GM19452 (cell line): ENCODE data around the gene CEACAM1.
"Not testable (repeated sequence)": the region's sequence is repeated elsewhere in the genome, so short reads cannot be mapped to it uniquely, and the experiment has no call there.

ENCODE experiments used
- ATAC-seq: cut with Tn5 transposase; IDR thresholded peaks from one replicate; pipeline ENCODE4 v1.9.1; 2021; ENCODE audit not compliant: unreplicated experiment

Gene CEACAM1

DNA sequence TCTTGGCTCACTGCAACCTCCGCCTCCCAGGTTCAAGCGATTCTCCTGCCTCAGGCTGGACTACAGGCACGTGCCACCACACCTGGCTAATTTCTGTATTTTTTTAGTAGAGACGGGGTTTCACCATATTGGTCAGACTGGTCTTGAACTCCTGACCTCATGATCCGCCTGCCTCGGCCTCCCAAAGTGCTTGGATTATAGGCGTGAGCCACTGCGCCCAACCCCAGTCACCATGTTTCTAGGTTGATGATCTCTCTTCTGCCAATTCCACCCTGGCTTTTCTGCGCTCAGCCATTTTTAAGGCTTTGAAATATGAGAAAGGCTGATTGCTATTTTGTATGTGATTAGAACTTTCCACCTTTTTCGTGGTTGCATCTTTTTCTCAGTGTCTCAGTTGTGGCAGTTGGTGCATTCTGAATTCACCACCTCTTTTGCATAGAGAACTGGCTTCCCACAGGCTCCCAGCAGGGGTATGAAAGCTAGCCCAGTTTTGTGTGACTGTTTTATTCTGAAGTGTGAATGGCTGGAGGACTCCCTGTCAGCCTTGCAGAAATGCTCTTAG lies 15.5 kb downstream of the CEACAM1 start:
- ATAC-seq = peak; percentile 65

DNA sequence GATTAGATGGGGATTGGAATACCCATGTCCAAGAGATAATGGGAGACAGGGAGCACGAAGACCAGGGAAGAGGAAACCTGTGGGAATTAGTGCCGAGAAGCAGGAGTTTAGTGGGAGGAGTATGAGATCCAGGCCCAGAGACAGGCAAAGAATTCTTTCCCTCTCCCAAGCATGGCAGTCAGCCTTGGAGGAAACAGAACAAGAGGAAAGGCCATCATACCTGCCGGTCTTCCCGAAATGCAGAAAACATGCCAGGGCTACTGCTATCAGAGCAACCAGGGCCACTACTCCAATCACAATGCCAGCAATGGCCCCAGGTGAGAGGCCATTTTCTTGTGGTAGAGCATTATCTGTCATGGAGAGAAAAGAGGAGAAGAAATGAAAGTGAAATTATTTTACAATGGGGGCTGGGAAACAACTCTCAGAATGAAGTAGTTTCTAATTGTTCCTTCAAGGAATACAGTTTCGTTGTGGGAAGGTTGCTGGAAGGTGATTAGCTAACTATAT lies 16.1 kb downstream of the CEACAM1 start:
- ATAC-seq = no peak

DNA sequence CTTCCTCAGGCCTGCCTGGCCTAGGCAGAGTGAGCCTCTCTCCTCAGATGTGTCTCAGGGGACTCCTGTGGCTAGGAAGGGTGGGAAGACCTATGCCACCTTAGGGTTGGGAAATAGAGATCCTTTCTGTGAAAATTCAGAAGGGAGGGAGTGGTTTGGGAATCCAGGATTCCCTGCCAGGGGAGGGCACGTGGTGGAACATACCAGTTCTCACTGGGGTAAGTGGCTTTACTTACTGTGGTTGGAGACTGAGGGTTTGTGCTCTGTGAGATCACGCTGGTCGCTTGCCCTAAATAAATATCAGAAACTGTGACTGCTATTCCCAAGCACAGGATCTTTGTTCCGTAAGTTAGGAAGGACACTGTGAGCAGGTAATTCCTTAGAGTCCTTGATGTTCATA lies 16.9 kb downstream of the CEACAM1 start:
- ATAC-seq = no peak

DNA sequence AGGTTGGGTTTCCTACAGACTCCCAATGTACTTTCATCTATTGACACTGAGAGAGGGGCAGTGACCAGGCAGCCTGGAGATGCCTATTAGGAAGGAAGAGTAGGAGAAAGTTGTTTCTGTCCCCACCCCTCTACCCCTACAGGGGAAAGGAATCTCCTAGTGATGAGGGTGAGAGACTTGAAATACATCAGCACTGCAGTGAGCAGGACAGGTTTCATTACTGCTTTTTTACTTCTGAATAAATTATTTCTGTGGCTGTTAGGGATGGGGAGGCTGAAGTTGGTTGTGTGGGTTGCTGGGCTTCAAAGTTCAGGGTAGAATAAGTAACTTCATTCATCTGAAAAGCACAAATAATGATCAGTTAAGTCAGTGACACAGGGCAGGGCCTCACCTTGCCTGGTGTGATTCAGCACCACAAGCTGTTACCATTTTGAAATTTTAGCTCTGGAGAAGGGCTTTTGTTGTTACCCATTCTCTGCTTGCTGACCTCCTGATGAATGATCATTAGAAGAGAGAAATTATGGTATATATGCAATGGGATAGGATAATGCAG lies 19.3 kb downstream of the CEACAM1 start:
- no peak for ATAC-seq

DNA sequence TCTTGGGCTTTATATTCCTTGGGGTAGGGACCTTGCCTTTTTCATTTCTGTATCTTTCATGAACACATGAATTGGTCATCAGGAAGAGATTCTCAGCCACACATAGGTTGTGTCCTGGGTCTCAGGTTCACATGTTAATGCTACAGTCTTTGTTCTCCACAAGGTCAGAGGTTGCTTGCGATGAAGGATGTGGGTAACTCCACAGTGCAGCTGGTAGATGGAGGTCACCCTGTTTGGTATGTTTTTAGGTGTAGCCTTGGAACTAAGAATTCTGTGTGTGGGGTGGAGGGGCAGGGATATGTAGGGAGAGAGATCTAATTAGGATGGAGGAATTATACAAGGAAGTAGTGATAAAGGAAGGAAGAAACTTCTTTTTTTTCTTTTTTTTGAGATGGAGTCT lies 23.2 kb downstream of the CEACAM1 start:
- no peak for ATAC-seq

DNA sequence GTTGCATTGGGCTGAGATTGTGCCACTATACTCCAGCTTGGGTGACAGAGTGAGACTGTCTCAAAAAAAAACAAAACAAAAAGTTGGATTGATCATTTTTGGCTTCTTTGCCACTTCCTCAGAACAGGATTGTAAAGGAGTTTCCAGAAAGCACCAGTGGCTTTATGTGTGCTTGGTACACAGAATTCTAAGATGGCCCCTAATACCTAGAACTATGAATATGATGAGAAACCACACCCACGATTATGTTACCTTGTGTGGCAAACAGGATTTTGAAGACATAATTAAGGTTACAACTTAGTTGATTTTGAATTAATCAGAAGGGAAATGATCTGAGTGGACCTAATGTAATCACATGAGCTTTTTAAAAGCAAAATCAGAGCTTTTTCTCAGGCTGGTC lies 26.5 kb downstream of the CEACAM1 start:
- ATAC-seq = no peak

DNA sequence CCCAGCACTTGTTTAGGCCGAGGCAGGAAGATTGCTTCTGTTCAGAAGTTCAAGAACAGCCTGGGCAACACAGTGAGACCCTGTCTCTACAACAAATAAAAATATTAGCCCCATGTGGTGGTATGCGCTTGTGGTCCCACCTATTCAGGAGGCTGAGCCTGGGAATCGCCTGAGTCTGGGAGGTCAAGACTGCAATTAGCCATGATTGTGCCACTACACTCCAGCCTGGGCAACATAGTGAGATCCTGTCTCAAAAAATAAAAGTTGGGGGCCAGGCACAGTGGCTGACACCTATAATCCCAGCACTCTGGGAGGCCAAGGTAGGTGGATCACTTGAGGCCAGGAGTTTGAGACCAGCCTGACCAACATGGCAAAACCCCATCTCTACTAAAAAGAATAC lies 27.0 kb downstream of the CEACAM1 start:
- not testable (repeated sequence) for ATAC-seq

DNA sequence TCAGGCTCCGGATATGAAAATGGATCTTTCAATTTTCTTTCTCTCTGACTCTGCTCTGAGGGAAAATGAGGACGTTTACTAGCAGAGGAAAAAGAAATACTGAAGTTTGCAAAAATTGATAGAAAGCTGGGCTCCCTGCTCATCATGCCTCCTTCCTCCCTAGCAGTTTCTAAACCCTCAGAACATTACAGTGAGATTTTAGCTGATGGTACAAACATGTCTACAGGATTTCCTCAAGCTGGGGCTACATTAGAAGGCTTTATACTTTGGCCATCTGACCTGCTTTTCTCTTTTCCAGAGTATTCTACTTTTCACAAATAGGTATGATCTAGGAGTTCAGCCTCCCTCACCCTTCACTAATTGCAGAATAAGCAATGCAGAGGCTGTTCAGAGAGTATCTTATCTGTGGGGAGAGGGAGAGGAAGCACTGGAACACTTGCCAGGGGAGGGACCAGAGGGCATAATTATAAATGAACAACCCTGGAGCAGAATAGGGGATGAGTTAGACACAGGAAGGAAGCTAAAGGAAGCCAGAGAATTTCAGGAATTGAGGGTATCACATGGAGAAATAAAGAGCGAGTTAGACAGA lies 30.0 kb downstream of the CEACAM1 start:
- ATAC-seq = no peak

DNA sequence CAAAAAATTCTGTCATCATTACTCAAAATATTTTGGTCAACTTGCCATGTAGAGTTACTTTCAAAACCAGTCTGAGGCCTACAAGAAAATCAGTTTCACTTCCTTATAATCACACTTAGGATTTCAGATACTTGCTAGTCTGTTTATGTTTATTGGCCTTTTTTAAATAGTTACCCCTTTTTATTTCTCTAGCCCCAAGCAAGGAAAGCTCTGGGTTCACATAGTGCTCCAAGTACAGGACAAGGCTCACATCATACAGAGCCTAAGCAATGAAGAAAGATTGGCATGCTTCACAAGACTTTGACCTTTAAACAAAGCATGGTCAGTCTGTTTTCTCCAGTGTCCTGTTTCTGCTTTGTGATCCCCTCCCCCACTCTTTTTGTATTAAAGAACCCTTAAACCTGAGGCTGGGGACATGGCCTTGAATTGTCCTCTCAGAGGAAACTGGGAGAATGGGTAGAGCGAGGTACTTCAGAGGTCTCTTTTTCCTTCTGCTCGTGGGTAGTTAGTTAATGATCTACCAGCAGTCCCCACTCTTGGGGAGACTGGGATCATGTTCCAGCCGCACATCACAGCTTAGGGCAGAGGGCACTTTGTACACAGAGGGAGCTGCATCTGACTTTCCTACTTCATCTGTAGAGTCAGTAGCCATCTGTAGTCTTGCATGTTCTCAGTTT lies 30.7 kb downstream of the CEACAM1 start:
- ATAC-seq = no peak

DNA sequence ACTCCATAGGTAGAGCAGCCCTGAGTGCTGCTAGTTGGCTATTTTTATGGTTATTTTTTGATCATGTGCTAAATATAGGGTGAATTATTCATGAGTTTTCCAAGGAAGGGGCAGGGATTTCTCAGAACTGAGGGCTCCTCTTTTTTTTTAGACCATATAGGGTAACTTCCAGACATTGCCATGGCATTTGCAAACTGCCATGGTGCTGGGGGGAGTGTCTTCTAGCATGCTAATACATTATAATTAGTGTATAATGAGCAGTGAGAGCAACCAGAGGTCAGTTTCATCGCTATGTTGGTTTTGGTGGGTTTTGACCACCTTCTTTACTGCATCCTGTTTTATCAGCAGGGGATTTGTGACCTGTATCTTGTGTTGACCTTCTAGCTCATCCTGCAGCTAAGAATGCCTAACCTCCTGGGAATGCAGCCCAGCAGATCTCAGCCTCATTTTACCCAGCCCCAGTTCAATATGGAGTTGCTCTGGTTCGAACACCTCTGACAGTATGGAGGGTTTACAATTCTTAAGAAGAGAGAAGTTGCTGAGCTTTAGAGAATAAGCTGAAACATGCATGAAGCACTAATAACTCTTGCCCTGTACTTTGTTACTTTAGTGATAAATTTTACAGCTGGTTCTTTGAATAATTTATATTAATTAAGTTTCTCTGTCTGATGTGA lies 31.7 kb downstream of the CEACAM1 start:
- ATAC-seq = no peak

DNA sequence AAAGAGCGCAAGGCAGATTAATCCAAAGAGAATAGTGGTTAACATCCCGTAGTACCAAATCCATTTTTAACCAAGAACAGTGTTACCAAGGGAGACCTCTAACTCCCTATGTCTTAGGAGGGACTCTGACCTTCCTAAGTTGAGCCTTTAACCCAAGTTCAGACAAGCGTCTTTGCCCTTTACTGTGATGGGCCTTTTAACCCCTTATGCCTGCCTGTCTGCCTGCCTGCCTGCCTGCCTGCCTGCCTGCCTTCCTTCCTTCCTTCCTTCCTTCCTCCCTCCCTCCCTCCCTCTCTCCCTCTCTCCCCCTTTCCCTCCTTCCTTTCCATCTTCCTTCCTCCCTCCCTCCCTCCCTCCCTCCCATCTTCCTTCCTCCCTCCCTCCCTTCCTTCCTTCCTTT lies 32.6 kb downstream of the CEACAM1 start:
- ATAC-seq = no peak

DNA sequence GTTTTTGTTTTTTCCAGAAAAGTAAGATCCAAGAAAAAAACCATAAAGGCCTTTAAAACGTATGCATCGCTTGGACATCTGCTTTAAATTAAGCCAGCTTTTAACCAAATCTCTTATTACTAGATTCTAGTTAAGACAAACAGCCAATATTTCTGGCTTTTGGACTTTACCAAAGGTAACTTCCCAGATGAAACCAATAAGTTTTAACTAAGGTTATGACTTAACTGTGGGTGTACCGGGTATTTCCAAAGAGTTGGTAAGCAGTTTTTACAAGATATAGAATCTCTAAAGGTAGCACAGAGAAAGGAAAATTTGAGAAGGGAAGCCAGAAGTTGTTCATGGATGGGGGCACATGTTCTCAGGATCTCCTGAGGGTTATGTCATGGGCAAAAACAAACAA lies 34.0 kb downstream of the CEACAM1 start:
- ATAC-seq = no peak

DNA sequence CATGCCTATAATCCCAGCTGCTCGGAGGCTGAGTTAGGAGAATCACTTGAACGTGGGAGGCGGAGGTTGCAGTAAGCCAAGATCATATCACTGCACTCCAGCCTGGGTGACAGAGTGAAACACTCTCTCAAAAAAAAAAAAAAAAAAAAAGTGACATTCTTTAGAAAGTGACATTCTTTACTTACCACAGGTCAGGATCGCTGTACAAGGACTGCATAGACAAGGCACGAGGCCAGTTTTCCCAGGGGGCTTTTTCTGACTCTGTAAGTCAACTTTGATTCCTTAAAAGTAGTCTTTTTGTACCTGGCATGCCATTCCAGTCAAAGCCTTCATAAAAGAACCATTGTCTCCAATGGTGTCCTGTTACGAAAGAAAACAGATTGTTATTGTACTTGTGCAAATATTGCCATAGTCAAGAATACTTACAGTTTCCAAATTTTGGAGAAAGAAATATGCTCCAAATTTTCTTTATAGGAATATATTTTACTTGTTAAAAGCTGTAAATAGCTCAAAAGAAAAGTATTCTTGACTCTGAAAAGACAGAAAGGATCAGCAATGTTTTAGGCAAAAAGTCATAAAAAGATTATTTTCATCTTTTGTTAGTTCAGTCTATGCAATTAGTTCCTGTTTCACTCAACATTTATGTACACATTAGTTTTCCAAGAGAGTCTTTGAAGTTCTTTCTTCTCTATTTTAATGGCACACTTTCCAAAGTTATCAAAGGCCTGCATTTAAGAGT lies 39.3 kb downstream of the CEACAM1 start:
- no peak for ATAC-seq

DNA sequence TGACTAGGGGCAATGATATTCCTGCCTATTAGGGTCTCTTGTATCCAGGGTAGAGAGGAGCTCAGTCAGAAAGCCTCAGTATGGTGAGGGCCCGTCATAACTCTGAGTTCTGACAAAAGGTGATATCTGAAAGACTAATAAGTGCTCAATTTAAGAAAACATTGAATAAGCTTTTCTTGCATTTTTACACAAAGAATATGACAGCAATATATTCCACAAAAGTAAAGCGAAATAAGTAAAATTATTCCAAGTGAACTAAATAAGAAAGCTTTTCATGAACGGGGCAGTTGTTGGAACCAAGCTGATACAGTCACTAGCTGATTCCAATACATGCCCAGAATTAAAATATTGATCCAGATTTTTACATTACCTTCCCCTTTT lies 40.5 kb downstream of the CEACAM1 start:
- ATAC-seq = no peak

DNA sequence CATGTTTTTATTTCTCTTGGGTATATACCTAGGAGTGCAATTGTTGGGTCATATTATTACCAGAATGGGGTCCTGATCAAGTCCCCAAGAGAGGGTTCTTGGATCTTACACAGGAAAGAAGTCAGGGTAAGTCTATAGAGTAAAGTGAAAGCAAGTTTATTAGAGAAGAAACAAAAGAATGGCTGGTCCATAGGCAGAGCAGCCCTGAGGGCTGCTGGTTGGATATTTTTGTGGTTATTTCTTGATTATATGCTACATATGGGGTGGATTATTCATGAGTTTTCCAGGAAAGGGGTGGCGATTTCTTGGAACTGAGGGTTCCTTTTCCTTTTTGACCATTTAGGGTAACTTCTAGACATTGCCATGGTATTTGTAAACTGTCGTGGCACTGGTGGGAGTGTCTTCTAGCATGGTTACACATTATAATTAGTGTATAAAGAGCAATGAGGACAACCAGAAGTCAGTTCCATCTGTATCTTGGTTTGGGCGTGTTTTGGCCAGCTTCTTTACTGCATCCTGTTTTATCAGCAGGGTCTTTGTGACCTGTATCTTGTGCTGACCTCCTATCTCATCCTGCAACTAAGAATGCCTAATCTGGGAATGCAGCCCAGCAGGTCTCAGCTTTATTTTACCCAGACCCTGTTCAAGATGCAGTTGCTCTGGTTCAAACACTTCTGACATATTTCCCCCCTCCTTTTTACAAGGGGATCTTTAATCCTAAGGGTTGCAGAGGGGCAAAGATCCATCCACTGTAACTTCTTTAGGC lies 41.1 kb downstream of the CEACAM1 start:
- no peak for ATAC-seq

DNA sequence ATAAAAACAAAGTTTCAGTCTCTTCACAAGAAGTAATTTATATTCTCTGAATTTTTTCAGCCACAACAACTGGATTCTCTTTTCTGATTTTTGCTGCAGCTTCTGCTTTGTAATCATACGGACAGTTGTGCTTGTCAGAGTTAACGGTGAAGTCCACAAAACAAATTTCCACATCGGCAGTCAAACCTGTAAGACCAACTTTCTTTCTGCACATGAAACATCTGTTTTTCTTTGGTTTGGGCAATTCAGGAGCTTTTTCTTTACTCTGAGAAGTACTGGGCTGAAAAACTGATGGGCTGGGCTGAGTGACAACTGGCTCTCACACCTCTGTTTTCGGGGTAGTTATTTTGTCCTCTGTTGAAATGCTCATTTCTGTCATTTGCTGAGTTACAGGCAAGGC lies 43.2 kb downstream of the CEACAM1 start:
- not testable (repeated sequence) for ATAC-seq

DNA sequence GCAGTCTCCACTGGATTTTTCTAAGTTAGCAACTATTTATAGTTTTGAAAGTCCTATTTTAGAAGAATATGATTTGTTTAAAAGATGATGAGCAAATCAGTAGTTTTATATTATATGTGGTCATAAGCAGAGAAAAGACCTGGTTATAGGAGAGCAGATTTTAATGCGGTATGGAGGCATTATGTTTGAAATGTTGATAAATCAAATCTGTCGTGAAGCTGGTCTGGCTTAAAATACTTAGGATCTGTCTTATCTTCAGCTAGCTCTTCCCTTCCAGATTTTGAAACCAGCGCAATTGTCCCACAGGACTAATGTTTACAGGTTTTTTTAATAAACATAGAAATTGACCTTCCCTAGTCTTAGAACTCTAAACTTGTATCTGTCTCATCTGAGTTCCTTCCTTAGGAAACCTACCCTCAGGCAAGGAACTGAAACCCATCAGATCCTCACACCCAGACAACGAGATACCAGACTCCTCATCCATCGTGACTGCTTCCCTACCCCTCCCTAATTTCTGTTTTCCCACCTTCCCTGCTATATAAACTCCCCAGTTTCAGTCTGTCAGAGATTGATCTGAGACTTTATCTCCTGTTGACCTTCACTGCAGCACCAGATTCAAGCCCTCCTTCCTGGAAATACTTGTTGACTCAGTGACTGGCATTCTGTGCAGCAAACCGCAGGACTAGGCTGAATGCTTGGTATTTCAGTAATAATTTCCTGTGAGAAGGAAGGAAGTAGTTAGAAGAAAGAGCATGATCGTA lies 47.8 kb downstream of the CEACAM1 start:
- no peak for ATAC-seq

DNA sequence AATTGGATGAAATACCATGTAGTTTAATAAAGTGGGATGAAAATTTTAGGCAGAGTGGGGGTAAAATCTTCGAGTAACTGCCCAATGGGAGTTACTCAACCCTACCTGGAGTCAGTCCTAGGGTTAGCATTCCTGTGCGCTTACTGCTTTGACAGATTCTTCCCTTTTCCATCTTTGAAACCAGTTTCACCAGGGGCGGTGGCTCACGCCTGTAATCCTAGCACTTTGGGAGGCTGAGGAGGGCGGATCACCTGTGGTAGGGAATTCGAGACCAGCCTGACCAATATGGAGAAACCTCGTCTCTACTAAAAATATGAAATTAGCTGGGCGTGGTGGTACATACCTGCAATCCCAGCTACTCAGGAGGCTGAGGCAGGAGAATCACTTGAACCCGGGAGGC lies 48.5 kb downstream of the CEACAM1 start:
- ATAC-seq = no peak

DNA sequence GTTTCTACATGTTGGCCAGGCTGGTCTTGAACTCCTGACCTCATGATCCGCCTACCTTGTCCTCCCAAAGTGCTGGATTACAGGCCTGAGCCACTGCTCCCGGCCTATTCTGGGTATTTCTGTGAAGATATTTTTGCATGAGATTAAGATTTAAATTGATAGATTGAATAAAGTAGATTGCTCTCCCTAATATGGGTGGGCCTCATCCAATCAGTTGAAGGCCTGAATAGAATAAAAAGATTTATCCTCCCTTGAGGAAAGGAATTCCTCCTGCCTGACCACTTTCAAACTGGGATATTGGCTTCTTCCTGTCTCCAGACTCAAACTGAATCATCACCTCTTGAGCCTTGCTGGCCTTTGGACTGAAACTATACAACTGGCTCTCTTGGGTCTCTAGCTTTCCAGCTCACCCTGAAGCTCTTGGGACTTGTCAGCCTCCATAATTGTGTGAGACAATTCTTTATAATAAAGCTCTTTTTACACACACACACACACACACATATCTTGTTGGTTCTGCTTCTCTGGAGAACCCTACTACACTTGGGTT lies 49.4 kb downstream of the CEACAM1 start:
- no peak for ATAC-seq
